GM19372 (cell line): ENCODE measurements around the gene SH3RF1.
"Not testable (repeated sequence)": the region's sequence is repeated elsewhere in the genome, so short reads cannot be mapped to it uniquely, and the experiment has no call there.

Experiments
- ATAC-seq: cut with Tn5 transposase; IDR thresholded peaks from one replicate; pipeline ENCODE4 v1.9.1; 2021; ENCODE audit warnings: mild to moderate bottlenecking, low read depth, moderate library complexity; ENCODE audit not compliant: unreplicated experiment

The SH3RF1 gene

DNA sequence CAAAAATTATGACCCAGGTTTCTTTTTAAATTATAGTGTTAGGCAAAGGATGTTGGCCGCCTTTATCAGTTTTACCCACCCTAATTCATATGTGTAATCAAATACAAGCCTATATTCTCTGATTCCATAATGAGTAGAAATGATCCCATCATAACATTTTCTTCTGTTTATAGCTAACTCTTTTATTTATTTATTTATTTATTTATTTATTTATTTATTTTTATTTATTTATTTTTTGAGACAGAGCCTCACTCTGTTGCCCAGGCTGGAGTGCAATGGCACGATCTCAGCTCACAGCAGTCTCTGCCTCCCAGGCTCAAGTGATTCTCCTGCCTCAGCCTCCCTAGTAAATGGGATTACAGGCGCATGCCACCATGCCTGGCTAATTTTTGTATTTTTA is 7.1 kb upstream of the SH3RF1 start:
- ATAC-seq, result not testable (repeated sequence)

DNA sequence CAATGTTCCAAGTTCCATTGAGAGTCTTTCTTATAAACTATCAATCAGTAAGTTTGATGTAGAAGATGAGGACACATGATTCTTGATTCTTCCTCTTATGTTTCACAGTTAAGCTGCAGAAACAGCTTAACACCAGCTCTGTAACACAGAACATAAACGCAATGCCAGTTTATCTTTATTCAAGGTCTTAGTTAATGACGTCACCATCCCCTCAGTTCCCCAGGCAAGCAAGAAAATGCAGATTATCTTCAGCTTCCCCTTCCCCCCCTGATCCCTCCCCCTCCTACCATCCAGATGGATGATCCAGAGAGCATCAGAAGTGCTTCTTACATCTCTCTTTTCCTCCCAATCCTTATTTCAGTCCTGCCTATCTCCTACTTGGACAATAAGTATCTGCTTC is 4.4 kb upstream of the SH3RF1 start:
- no peak for ATAC-seq

DNA sequence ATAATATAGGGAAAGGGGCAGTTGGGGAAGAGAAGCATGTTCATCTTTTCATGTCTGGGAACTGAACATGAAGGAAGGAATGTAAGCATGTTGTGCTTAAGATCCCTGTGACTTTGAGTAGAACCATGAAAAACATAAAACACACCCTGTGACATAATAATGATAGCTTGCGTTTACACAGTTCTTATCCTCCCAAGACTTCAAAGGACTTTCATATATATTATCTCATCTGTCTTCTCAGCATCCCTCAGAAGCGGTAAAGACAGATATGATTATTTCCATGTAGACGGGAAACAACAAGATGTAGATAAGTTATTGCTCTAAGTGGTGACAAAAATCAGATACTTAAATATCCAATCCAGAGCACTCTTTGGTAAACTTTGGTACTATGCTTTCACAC is 3.3 kb upstream of the SH3RF1 start:
- no peak for ATAC-seq

DNA sequence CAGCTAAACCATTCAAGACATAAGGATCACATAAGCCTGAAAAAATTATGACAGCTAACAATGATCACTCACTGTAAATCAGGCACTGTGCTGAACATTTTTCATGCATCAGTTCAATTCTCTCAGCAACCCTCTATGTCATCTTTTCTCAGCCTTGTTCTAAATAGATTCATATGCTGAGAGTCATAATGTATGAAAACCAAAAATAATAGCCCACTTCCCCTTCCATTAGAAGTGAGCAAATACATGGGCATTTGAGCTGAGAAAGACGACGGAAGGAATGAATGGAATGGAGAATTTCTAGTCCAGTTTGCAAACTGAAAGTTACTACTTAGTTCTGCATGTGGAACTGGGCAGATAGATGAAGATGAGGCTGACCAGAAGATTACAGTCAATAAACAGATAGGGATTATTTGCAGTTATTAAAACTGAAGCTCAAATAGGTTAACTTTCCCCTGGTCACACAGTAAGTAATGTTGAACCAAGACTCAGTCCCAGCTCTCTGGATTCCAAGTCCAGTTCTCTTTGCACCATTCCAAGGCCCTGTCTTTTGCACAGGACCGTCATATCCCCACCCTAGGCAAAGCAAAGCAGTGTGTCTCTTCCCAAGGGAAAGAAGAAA is 1.6 kb upstream of the SH3RF1 start:
- ATAC-seq, result no peak

DNA sequence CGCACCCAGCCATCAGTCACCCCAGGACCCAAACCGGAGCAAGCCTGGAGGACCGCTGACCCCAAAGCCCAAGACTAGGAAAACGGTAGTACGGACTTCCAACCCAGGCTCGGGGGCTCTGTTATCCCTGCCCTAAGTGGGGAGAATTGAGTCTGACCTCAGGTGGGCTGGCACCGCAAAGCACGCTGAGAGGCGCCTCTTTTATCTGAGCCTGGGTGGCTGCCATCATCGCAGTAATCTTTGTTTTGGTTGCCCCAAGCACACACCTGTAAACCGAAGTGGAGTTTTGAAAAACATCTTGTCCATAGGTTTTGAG is 894 bp upstream of the SH3RF1 start:
- no peak for ATAC-seq

DNA sequence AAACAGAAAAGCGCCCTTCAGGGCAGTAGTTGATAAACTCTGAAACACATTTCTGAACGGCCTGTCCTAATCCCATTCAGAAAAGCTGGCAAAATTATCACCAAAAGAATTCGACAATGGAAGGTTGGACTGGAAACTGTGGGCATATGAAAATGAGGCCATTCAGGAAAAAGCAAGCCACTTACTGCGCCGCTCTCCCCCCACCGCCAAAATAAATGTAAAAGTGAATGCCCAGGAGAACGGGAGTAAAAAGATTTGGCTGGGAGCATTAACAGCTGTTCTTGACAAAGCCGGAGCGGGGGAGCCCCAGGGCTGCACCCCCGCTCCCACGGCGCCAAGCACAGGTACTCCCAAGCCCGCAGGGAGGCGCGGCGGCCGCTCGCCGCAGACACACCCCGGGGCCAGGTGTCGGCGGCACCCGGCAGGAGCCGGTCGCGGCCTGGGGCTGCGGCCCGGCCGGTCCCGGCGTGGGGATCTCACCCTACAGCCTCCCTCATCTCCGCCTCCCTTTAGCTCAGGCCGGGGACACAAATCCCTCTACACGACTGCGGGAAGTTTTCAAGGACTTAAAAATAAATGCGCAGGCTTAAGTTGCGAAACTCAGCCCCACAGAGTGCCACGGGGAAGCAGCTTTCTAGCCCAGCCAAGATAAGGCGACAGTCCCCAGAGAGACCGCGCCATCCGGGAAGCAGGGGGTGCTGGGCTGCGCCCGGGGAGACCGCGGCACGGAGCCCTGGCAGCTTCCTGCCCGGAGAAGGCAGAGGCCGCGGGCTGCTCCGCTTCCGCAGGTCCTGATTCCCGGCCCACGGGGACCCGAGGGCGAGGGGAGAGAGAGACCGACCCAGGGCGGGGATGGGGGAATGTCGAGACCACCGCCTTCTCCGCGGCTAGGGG is 593 bp downstream of the SH3RF1 start:
- peak; percentile 41 for ATAC-seq

DNA sequence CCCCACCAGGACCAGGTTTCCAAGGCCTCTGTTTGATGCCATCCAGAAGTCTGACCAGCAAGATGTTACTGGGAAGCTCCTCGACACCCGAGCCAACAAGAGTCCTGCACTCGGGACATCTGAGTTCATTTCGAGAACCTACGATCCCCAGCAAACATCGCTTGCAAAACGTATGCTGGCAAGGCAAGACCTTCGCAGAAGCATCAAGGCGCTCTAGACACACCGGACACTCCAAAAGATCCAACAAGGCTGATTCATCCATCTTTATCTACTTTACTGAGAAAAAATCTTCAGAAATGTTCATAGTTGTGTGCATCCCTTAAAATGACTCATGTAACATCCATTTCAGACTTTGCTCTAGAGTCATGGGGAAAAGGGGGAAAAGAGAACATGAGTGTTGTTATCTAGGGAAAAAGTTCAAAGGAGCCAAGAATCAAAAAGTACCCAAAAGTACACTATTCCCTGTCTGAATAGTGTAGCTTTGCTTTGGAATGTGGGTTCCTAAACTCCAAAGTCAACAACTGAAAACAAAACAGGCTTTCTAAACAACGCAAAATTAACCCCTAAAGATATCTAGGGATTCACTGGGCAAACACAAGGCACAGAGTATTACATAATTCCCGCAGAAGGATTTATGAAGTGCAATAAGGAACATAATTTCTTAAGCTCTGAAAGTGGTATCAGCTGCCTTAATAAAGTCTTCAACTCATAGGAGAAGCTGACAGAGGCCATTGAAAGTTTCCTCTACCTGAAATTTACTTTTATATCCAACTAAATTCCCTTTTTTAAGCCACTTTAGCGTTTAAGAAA is 1.6 kb downstream of the SH3RF1 start:
- no peak for ATAC-seq

DNA sequence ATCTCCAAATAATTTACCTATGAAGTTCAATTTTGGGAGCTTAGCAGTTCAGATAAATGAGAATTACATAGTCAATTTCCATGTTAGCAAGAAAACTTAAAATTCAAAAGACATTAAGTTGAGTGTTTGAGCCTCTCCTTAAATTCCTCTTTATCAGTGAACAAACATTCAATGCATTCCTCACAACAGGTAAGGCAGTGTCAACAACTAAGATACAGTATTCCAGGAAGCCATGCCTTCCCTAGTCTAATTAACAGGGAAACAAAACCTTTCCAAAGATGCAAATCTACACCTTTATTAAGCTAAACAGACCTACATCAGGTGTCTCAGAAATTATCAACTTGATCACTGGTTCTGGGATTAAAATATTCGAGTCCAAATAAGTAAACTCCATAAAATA is 3.7 kb downstream of the SH3RF1 start:
- no peak for ATAC-seq

DNA sequence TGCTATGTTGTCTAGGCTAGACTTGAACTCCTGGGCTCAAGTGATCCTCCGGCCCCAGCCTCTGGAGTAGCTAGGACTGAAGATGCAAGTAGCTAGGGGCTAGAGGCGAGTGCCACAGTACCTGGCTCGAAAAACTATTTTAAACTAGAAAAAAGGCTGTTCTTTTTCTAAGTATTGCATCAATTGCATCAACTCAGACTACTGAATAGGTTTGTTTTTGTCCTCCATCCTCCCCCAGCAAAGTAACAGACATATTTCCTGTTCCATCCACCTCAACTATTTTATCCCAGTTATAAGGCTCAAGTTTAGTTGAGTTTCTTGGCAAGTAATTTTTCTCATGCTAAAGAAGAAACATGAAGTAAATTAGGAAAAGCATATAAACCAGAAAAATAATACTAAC is 4.1 kb downstream of the SH3RF1 start:
- ATAC-seq, result no peak

DNA sequence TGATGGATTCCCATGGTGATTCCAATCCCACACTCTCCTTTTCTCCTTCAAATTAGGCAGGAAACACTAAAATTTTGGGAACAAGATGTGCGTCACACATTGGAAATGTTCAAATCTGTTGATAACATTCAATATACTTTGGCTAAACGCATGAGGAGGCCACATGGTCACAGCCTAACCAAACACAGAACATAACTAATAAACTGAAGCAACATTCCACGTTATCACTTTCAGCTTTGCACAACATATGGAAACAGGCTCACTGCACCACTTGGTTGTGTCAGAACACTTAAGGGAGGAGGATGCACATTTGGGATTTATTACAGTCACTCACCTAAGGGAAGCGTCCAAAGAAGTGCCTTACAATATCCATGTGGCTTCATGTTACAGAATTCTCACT is 4.7 kb downstream of the SH3RF1 start:
- no peak for ATAC-seq

DNA sequence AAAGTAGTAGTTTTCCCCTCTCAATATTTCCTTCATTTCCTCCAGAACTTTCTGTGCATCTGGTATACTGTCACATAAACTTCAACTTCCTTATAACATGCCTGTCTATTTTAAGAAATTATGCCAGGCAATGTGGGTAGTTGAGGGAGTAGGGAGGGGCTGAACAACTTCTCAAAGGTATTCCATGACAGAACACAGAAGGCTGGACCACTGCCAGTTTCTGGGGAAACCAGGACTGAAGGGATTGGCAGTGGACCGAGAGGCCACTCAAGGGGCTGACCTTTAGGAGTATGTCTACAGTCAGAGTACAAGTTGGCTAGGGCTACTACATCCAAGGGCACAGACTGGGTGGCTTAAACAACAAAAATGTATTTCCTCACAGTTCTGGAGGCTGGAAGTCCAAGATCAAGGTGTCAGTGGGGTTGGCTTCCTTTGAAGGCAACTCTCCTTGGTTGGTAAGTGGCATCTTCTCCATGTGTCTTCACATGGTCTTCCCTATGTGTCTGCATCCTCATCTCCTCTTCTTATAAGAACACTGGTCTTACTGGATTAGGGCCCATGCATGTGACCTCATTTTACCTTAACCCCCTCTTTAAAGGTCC is 6.9 kb downstream of the SH3RF1 start:
- ATAC-seq, result no peak

DNA sequence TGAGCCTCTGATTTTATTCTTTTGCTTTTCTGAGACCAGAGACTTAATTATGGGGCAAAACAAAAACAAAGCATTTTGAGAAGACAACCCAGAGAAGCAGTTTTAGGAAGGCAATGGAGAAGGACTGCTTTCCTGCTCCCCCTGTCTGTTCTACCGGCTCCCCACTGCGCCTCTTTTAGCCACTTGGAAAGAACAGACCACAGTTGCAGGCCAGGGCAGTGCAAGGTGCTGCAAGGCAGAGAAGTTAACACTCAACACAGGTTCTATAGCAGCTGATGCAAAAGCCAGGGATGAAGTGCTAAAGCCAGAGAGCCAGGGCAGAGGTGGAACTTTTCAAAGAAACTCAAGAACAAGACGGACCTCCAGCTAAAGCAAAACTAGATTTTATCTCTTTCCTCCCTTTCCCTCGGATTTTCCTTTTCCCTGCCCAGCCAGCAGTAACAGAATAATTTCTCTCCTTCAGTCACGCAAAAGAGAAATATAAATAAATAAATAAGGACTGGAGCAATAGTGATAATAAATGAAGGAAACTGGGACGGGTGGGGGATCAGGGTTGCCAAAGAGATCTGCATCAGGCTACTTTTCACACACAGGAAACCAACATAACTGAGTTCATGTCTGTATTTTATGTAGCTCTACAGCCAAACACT is 10.4 kb downstream of the SH3RF1 start:
- no peak for ATAC-seq

DNA sequence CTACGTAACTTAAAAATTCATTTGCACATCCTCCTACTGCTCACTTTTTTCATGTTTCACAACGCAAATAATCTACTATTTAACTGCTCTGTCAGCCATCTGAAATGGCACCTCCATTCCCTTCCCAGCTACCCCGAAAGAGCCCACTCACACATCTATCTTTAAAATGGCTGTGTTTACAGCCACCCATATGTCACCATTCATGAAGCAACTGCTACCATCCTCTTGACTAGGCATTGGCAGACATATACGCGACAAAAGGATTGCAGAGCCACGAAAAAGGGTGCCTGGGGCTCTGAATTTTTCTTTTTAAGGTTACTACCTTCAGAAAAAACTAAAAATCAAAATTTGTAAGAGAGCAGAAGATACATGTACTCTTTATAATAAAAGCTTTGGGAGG is 11.5 kb downstream of the SH3RF1 start:
- no peak for ATAC-seq

DNA sequence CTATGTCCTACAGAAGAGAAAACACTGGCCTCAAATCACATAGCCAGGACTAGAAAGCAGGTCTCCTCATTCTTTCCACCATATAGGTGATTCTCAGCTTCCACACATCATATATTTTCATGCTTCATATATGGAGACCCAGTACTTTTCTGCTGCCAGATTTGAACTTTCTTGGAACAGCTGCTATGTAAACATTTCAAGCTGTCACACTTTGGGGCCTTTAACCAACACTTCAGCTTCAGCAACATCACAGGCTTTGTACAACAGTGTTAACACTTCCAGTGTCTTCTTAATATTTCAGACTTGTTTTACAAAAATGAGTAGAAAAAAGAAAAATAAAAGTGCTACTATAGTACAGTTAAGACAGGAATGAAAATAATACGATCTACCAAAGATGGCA is 12.6 kb downstream of the SH3RF1 start:
- no peak for ATAC-seq

DNA sequence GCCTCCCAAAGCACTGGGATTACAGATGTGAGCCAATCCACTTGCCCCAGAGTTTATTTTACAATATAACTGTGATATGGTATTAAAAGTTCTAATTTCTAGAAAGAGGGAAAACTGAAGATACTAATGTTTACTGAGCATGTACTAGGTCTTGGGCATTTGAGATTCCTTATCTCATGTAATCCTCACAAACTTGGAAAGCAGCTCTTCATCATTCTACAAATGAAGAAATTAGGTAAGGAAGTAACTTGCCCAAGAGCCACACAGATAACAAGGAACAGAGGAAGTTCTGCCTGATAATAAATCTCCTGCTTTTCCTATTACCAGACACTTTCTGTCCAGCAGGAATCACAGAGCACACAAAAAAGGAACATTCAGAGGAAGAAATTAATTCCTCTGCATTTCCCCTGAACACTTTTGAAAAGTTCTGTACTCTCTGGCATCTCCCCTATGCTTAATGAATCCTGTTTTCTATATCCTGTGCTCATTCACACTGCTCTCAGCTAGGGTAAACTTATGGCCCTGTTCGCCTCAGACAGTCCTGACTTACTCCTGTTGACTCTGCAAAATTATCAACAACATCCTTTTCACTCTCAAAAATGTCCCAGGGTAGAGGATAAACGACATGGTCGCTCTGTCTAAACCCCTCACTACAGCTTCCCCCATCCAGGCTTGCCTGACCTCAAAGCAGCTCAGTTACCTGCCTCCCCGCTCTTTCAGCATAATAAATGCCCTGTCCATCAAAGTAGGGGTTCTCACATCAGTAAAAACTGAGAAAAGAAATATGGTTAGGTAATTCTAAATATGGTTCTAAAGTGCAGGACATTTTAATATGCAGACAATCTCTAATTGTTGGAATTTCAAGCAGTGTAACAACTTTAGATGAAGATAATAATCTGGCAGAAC is 13.6 kb downstream of the SH3RF1 start:
- no peak for ATAC-seq

DNA sequence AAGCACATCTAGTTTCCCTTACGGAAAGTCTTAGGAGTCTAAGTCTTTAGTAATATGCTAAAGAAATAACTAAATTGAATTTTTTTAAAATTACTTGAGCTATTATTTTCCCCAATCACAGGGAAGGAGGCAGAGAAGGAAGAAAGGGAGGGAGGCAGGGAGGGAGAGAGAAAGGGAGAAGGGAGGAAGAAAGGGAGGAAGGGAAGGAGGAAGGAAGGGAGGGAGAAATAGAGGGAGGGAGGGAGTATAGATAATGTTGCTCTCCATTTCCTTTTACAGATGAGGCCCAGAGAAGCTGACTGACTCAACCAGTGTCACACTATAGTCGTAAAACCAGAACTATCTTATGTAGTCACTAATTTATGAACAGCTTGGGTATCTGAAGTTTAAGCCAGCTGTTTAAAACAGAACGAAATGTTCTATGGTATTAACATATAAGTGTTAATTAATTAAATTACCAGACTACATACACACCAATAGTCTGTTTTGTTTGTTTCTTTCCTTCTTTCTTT is 14.6 kb downstream of the SH3RF1 start:
- ATAC-seq, result no peak

DNA sequence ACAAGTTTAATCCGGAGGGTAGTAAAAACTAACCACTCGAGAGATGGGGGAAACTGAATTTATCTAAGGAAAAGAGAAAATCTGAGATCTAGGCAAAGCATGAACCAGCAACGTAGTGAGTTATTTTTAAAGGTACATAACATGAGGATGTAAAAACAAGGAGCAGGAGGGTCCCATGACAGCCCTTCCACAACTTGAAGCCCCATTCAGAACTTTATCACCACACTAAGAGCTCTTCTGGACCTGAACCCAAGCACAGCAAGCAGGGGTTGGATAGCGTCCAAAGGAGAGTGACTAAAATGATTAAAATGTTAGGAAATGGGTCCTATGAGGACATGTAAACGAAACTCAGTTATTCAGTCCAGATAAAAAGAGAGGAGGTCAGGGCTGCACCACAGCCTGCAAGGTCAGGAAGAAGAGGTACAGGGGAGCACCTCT is 16.2 kb downstream of the SH3RF1 start:
- no peak for ATAC-seq

DNA sequence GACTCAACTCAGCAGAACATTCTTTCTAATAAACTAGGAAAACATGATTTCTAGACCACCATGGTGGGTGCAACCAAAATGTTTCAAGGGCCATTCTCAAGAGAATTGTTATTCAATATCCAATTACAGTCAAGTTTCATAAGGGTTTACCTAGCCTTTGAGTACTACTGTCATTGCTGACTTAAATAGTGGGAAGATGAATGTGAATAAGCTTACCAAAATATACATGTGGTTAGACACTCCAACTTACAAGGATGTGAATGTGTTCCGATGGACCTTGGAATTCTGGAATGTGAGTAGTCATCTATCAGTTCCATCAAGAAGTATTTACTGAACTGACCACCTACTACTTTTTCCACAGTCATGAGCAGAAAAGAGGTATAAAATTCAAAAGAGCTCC is 16.9 kb downstream of the SH3RF1 start:
- ATAC-seq, result no peak

DNA sequence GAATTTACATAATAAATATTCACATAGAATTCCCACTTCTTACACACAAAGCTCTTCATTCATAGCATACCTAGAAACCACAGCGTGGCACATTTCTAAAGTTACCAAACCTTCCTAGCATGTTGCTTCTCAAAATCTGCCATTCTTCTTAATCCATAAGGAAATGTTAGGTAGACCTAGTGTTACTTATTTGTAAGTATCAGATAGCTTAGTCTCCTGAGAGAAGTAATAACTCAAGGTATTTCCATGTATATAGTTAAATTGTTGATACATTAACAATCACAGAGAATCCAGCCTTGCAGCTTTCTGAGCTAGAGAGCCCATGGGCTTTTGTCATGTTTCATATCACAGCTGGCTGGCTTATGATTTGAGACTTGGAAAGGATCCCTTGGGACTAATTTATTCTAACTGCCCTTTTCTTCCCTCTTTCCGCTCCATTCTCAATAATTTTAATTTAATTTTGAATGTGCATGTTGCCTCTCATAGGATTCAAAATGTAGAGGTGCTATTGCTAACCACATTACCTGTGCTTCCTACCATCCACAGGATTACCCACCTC is 17.6 kb downstream of the SH3RF1 start:
- ATAC-seq, result no peak
